Chondrocyte (in vitro differentiated cells): ENCODE data around the gene ANP32A. TPM values are rescaled to one million over a fixed set of nuclear protein-coding genes. Genes with fewer than 3 reads are reported as not detected.

ENCODE experiments used
- DNase-seq: peaks from one replicate; pipeline ENCODE4 v3.0.0; 2021; ENCODE audit warnings: mixed read lengths, low spot score
- H3K27ac Mint-ChIP-seq: one replicate; pipeline ENCODE4 v1.8.0; 2021; ENCODE audit warnings: mild to moderate bottlenecking, moderate library complexity, mixed read lengths; ENCODE audit not compliant: unreplicated experiment
- H3K27me3 Mint-ChIP-seq: 2 replicates; pipeline ENCODE4 v1.8.0; 2021; ENCODE audit warnings: low read depth, mixed read lengths
- H3K36me3 Mint-ChIP-seq: 2 replicates; pipeline ENCODE4 v1.8.0; 2021; ENCODE audit warnings: low read depth, mixed read lengths
- H3K4me1 Mint-ChIP-seq: 2 replicates; pipeline ENCODE4 v1.8.0; 2021; ENCODE audit warnings: low read depth, mild to moderate bottlenecking, mixed read lengths
- H3K4me3 Mint-ChIP-seq: one replicate; pipeline ENCODE4 v1.8.0; 2021; ENCODE audit warnings: mild to moderate bottlenecking, moderate library complexity, mixed read lengths; ENCODE audit not compliant: unreplicated experiment
- H3K9me3 Mint-ChIP-seq: 2 replicates; pipeline ENCODE4 v1.8.0; 2021; ENCODE audit warnings: low read depth, mixed read lengths
- total RNA-seq: library from RNA; stranded (reverse); gene quantifications from 3 replicates; pipeline ENCODE4 v1.2.1, GENCODE V29; 2021
- TF ChIP-seq, protein P1 (sequence below): fragments of 200-600 bp; sonication (generic); IDR thresholded peaks from 2 replicates; pipeline ENCODE4 v1.5.0; 2021; ENCODE audit warnings: antibody characterized with exemption, mild to moderate bottlenecking, moderate library complexity

ANP32A gene
- total RNA-seq, 1 donor from 2014 or later, result 117 TPM

DNA sequence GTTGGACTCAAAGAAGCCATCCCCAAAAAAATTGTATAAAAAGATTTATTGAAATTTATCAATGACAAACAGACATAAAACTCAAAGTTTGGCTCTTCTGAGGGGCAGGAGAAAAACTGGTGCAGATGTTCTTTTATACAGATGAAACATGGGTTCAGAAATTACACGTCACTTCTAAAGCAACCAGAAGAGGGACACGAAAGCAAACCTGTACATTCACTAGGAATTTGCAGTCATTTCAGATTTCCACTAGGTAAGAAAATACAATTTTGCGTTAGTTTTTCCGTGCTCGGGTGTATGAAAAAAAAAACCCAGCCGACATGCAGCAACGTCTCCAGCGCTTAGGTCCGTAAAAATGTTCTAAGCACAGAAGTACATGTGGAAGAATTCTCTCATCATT lies 41.8 kb downstream of the ANP32A start:
- Mint-ChIP-seq H3K27me3 (no peaks in the 10 kb centered on the region), H3K27ac (no peak overlapping the region), H3K9me3 (peaks cover 5% of the 10 kb centered on the region), H3K4me3 (no peak overlapping the region), H3K36me3 (peaks cover 29% of the 10 kb centered on the region), H3K4me1 (peaks cover 12% of the 10 kb centered on the region)
- TF ChIP-seq, protein P1, sequence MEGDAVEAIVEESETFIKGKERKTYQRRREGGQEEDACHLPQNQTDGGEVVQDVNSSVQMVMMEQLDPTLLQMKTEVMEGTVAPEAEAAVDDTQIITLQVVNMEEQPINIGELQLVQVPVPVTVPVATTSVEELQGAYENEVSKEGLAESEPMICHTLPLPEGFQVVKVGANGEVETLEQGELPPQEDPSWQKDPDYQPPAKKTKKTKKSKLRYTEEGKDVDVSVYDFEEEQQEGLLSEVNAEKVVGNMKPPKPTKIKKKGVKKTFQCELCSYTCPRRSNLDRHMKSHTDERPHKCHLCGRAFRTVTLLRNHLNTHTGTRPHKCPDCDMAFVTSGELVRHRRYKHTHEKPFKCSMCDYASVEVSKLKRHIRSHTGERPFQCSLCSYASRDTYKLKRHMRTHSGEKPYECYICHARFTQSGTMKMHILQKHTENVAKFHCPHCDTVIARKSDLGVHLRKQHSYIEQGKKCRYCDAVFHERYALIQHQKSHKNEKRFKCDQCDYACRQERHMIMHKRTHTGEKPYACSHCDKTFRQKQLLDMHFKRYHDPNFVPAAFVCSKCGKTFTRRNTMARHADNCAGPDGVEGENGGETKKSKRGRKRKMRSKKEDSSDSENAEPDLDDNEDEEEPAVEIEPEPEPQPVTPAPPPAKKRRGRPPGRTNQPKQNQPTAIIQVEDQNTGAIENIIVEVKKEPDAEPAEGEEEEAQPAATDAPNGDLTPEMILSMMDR, result peak; percentile 45
- no peak for DNase-seq

DNA sequence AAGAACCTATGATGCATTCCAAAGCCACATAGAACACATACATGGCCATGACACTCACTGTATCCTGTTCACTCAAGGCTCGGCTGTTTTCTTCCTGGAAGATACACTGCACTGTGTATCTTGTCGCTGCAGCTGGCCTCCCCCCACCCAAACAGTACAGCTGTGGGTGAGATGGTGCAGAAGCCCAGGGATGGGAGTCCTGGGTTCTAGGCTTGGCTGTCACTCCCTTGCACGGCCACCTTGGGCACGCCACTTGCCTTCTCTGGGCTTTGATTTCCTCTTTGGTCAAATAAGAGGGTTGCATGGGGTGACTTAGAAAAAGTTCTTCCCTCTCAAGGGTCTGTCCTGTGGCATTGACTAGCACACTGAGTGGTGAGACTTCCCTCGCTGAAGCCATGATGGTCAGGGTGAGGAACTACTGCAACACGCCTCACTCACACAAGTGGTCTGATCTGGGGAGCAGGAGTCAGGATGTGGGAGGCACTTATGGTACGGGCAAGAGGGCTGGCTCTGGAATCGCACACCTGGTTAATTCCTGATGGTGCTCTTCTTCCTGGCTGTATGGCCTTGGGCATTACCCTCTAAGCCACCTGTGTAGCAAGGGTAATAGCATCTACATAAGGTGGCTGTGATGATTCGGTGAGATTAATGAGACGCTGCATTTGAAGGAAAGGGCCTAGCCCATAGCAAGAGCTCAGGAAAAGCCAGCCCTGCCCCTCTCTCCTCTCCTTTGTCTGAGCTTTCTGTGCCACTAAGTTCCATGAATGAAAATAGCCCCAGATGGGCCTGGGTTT lies 44.0 kb downstream of the ANP32A start:
- Mint-ChIP-seq H3K36me3 (peaks cover 19% of the 10 kb centered on the region), H3K27me3 (no peaks in the 10 kb centered on the region), H3K4me1 (peaks cover 12% of the 10 kb centered on the region), H3K27ac (no peak overlapping the region), H3K9me3 (peaks cover 5% of the 10 kb centered on the region), H3K4me3 (no peak overlapping the region)
- DNase-seq, result no peak
- TF ChIP-seq, protein P1, result no peak

DNA sequence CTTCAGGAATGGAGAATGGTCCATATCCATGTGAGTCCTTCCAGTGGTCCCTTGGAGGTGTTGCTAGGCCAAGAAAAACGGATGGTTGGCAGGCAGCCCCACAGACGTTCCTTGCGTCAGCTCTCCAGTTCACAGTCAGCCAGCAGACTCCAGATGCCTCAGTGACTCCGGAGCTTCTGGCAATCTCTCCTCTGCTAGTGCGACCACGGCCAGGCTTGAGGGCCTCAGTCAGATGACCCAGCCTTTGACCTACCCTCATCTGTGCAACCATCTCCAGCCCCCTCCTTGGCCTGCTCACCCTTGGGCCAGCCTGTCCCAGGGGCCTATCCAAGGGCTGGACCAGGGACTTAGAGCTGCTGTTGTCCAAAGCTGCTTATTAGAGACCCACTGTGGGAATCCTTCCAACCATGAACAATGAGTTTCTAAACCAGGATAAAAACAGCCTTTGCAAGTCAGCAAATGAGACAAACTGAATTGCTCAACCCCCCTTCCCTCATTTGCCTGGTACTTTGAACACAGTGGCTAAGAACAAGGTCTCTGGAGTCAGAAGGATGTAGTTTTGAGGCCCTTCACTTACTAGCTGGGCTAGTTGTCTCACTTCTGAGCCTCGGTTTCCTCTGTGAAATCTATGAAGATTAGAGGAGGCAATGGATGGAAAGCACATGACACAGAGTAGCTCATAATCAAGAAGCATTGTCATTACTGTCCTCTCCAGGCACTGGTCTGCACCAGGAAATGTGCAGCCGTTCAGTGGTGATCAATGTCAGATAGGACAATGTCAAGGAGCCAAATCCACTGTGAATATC lies 44.8 kb downstream of the ANP32A start:
- no peak overlapping the region for H3K4me3 Mint-ChIP-seq
- H3K4me1 Mint-ChIP-seq, result peaks cover 12% of the 10 kb centered on the region
- peak overlapping the region; percentile 63 for H3K27ac Mint-ChIP-seq
- peaks cover 5% of the 10 kb centered on the region for H3K9me3 Mint-ChIP-seq
- no peaks in the 10 kb centered on the region for H3K27me3 Mint-ChIP-seq
- DNase-seq, result no peak
- TF ChIP-seq, protein P1, result no peak
- H3K36me3 Mint-ChIP-seq, result peaks cover 19% of the 10 kb centered on the region

DNA sequence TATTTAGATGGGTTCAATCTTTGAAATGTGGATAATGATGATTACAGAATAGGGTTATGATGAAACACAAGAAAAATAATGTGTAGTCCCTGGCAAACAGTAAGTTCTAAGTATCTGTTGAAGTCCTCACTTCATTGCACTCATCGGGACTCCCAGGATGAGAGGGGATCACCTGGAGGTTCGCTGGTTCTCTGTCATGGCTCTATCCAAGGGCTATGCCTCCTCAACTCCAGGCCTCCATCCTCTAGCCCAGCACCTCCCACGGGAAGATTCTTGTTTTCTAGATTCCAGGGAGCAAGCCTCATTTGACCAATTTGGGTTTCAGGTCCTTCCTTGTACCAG lies 45.5 kb downstream of the ANP32A start:
- Mint-ChIP-seq H3K4me1 (peaks cover 12% of the 10 kb centered on the region), H3K4me3 (no peak overlapping the region), H3K36me3 (peaks cover 16% of the 10 kb centered on the region), H3K27ac (peak overlapping the region; percentile 39), H3K9me3 (peaks cover 5% of the 10 kb centered on the region), H3K27me3 (no peaks in the 10 kb centered on the region)
- DNase-seq, result no peak
- TF ChIP-seq, protein P1, result no peak

DNA sequence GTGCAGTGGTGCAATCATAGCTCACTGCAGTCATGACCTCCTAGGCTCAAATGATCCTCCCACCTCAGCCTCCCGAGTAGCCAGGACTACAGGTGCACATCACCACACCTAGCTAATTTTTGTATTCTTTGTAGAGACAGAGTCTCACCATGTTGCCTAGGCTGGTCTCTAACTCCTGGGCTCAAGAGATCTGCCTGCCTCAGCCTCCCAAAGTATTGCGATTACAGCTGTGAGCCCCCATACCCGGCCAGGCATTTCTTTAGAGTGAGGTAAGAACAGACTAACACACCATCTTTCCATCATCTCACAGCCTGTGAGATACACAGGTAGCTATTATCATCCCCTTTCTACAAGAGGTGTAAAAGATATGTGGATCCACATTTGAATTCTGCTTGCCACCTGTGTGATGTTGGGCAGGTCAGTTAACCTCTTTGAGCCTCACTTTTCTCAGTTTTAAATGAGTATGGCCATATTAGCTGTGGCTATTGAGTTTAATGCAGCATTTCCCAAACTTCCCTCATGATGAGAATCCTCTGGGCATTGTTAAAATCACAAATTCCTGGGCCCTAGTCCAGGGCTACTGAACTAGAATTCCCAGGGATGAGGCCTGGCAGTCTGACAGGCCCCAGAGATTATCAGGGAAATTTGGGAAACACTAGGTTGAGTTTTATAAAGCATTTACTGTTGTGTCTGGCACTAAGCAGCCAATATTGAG lies 46.0 kb downstream of the ANP32A start:
- DNase-seq, result no peak
- Mint-ChIP-seq H3K9me3 (peaks cover 5% of the 10 kb centered on the region), H3K27me3 (no peaks in the 10 kb centered on the region)

More for the DNA sequence above, 46.0 kb downstream of the ANP32A start:
- TF ChIP-seq, protein P1, result no peak
- H3K27ac Mint-ChIP-seq, result no peak overlapping the region
- no peak overlapping the region for H3K4me3 Mint-ChIP-seq
- peaks cover 12% of the 10 kb centered on the region for H3K4me1 Mint-ChIP-seq
- H3K36me3 Mint-ChIP-seq, result peaks cover 13% of the 10 kb centered on the region
